ENCODE data around the gene NOP10.

DNA sequence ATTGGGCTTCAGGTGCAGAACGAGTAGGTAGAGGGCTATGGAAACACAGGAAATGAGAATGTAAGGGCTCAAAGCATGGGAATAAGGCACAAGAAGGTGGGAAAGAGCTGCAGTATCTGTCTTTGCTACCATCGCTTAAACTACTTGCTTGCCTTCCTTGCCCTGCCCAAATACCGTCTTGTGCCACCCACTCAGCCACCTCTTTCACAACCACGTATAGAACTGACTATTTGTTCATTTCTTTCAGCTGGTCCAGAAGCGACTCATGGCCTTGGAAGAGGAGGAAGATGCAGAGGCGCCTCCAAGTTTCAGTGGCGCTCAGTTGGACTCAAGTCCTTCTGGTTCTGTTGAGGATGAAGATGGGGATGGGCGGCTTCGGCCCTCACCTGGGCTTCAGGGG is 12.3 kb upstream of the NOP10 start:
- TF ChIP-seq, protein P1, sequence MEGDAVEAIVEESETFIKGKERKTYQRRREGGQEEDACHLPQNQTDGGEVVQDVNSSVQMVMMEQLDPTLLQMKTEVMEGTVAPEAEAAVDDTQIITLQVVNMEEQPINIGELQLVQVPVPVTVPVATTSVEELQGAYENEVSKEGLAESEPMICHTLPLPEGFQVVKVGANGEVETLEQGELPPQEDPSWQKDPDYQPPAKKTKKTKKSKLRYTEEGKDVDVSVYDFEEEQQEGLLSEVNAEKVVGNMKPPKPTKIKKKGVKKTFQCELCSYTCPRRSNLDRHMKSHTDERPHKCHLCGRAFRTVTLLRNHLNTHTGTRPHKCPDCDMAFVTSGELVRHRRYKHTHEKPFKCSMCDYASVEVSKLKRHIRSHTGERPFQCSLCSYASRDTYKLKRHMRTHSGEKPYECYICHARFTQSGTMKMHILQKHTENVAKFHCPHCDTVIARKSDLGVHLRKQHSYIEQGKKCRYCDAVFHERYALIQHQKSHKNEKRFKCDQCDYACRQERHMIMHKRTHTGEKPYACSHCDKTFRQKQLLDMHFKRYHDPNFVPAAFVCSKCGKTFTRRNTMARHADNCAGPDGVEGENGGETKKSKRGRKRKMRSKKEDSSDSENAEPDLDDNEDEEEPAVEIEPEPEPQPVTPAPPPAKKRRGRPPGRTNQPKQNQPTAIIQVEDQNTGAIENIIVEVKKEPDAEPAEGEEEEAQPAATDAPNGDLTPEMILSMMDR (conservative IDR thresholded peaks at IDR 0.05): no peak
- TF ChIP-seq ZFX (IDR thresholded peaks at IDR 0.05): no peak

All from C4-2B (cell line).